Activated CD4-positive, alpha-beta T cell treated with anti-CD3 and anti-CD28 coated beads for 24 hours (primary cell): Measurements from ENCODE around the gene SMAD2.
"Not testable (repeated sequence)": the region's sequence is repeated elsewhere in the genome, so short reads cannot be mapped to it uniquely, and the experiment has no call there.

Experiments
- DNase-seq, 2 donors: peaks; one replicate each; pipeline ENCODE4 v3.0.0-alpha.2; 2020; ENCODE audit warnings: low read depth in 2 of 2

Gene SMAD2

DNA sequence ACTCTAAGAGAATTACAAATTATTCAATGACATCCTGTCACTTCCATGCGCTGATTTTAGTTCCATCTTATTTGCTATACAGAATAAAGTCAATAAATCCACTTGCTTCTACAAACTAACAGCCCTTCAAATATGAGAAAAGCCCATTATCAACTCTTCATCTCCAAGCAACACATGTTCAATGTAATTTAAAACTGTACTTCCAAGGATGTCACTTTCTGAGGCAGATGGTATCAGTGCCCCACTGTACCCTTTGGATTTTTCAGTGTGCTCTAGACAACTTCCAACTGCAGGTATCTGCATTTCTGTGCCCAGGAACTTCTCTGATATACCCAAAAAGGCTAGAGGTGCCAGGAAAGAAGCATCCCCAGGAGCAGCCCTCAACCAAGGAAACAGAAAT, 87.6 kb downstream of the SMAD2 start:
- no peak for DNase-seq

DNA sequence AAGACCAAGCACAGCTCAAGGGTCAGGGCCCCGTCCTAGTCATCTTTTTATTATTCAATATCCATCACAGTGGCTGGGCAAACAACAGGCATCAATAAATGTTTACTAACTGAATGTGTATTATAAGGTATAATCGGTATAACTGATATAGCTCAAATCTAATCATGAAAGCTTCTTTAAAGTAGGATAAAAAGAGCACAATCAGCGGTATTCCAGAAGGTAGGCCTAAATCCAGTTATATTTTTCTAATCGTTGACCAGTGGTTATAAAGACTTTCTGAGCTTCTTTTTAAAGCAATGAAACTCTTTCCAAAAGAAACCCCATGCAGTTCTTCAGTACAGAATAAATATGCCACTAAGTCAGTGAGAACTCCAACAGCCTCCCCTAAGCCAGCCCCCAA, 92.1 kb downstream of the SMAD2 start:
- no peak for DNase-seq

- no peak for DNase-seq
Measured at GRCh38 chr18:47832348-47832747, 98.1 kb downstream of the SMAD2 start.

DNA sequence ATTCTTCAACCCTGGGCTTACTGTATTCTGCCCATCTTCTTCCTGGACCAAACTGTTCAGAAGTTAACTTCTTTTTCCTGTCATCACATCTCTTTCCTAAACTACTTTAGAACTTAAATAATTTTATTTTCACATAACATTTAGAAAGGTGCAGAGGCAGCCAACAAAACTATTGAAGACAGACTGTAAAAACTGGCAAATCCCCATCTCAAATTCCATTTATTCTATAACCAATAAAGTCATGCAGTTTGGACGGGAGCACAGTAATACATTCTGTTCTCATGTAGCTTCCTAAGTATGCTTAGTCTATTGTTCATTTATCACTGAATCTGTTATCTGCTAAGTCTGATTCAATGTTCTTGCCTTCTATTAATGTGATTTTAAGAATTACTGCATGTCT, 99.1 kb downstream of the SMAD2 start:
- no peak for DNase-seq

- DNase-seq, result no peak
Measured at GRCh38 chr18:47830772-47831171, 99.7 kb downstream of the SMAD2 start.

DNA sequence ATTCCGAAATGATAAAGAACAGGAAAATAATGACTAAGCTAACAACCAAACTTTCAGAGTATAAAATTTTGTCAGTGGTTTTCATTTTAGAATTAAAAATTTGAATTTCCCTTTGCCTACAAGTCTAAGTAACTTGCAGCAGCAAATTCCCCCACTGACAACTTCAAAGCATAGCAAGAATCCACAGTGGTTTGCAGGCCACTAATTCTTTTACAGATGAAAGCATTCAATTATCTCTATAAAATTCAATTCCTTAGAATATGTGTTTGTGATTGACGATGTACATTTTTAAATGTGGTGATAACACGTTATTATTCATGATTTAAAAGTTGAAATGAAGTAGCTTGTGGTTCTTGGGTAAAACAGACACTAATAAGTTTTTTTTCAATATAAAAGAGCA, 100.6 kb downstream of the SMAD2 start:
- no peak for DNase-seq

- not testable (repeated sequence) for DNase-seq
Measured at GRCh38 chr18:47828031-47828430, 102.4 kb downstream of the SMAD2 start.

GRCh38 chr18:47826157-47827074, 104.0 kb downstream of the SMAD2 start:
- no peak for DNase-seq

- DNase-seq, result no peak
Measured at GRCh38 chr18:47821314-47821713, 109.1 kb downstream of the SMAD2 start.

GRCh38 chr18:47817795-47818077, 112.7 kb downstream of the SMAD2 start:
- no peak for DNase-seq

- DNase-seq, result no peak
Measured at GRCh38 chr18:47817017-47817794, 113.3 kb downstream of the SMAD2 start.

DNA sequence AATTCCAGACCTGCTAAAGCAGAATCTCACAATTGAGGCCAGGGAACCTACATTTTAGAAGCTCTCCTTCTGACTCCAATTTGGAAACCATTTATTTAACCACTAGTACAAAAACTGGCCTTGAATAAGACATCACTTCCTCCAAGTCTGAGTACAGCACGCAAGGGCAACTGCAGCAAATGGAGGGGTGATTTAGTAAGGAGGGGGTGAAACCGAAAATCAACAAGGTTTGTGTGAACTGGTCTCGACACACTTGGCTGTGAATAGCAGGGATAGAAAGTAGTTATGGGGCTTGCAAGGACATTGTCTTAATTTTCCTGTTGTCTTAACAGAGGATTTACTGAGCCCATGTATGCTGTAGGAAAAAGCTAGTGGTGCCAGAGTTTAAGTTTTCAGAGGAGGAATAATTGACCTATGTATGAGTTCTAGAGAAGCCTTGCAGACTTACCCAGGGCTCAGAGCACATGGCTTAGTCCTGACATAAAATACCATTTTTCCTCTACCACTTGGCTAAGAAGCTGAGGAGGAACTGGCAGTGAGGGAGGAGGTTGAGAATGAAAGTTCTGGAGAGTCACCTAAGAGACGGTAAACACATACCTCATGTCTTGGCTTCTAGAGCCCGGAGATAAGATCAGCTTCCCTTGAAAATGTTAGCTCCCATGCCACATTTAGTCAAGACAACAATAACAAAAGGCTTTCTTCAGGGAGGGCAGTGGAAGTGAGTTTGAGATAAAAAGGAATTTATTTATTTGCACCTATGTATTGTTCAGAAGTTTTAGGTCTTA, 114.8 kb downstream of the SMAD2 start:
- DNase-seq, result no peak

- no peak for DNase-seq
Measured at GRCh38 chr18:47809420-47809819, 121.0 kb downstream of the SMAD2 start.

GRCh38 chr18:47802802-47803201, 127.7 kb downstream of the SMAD2 start:
- DNase-seq, result no peak

DNA sequence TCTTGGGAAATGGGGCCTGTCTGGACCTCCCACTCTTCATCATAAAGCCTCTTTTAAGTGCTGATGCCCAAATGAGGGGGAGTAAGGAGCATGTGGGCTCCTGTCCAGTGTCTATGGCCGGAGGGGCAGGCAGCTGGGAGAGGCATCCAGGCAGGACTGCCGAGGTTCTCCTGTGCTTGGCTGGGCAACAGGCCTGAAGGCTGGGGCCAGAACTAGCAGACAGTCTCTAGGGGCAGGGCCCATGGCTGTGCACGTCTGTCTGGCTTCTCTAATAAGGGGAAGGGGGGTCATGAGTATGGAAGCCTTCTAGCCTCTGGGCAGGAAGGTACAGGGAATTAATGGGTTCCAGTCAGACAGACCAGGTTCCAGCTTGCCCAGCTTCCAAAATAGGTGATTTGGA, 128.6 kb downstream of the SMAD2 start:
- no peak for DNase-seq

GRCh38 chr18:47800756-47801155, 129.7 kb downstream of the SMAD2 start:
- no peak for DNase-seq

DNA sequence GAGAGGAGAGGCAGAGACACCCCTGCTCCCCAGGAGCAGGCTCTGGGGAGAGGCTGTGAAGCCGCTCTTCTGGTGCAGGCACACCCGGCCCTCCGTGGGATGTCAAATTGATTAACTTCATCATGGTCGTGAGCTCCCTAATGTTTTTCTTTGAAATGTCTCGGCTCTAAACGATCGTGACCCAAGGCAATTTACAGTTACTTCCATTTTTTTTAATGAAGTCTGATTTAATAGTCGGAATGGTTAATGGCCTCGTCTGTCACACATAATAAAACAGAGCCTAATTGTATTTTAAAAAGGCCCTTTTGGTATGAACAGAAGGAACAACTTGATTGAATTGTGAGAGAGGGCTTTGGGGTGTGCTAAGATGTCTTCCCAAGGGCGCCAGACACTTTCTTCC, 130.2 kb downstream of the SMAD2 start:
- no peak for DNase-seq

DNA sequence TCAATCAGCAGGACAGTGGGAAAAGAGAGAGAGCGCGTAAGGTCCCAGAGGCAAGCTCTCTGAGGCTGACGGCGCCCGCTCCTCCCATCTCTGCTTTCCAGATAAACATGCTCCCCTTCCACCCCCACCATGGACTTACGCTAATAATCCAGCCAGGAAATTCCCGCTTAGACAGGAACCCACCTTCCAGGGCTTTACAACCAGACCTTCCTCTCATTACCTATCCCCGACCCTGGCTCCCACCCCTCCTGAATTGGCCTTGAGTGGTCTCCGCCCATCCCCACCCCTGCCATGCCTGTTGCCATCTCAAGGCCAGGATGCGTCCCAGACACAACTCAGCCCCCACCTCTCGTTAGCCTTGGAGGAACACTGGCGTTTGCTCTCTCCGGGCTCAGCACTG, 131.1 kb downstream of the SMAD2 start:
- no peak for DNase-seq

DNA sequence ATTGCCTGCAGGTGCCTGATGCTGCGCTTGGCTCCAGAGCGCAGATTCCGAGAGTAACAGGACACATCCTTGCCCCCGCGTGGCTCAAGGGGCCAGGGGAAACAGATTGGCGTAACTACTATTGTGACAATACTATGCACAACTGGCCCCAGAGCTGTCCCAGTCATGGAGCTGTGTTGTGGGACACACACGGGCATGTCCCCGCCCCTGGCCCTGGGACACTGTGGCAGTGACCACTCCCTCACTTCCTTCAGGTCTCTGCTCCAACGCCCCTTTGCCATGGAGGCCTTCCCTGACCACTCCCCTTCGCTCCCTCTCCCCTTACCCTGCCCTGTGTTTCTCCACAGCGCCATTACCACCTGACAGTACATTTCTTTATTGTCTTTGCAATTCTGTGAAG, 132.1 kb downstream of the SMAD2 start:
- DNase-seq, result no peak

DNA sequence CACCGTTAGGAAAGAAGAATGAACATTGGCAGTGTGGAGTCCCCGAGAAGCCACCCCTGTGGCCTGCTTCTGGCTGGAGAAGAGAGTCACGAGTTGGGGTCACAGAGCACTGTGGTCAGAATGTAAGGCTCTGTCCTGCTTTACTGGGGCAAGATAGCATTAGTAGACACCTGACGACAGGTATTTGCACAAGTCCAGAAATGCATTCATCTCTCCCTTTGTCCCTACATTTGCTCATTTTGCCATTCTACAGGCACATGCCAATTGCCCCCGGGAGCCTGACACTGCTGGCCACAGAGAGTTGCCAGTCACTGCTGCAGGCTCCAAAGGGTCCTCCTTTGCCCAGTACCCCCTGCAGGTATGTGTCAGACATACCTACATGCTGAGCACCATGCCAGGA, 133.3 kb downstream of the SMAD2 start:
- no peak for DNase-seq

DNA sequence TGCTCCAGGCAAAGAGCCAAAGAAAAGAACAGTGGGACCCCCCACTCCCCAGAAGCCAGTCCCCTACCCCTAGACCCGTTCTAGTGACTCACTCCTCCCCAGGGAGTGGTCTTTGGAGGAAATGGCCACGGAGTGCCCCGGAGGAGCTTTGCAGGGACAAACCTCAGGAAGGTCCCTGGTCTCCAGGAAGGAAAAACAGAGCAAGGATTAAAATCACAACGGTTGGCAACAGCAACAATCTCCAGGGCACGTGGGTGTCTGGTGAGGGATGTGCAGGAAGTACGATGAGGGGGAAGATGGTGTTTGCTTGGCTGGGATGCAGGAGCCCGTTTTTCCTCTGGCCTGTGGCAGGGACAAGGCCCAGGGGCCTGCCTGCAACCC, 135.0 kb downstream of the SMAD2 start:
- DNase-seq, result no peak

DNA sequence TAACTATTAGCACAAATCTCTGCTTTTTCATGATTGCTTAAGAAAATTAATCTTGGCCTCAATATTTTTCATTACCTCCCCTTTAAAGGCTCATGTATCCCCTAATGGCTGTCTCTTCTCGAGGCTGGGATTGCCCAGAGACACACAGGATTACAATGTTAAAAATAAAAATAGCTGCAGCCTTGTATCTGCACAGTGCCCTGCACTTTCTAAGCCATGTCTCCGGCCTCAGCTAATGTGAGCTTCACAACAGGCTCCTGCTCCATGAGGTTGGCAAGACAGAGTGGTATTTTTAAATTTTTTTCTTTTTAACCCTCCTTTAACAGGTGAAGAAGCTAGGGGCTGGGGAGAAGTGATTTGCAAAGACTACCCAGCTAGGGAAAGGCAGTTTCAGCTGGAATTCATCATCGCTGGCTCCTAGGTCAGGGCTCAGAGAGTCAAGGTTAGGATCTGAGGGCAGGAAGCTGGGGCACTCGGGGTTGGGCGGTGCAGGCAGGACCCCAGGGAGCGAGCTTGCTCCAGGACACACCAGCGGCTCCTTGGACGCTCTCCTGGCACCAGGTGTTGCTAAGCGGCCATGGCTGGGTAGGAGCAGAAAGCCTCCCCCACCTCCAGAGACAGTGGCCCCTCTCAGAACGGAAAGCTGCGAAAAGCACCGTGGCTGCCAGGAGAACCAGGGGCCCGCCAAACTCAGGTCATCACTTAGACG, 135.6 kb downstream of the SMAD2 start:
- no peak for DNase-seq
